Measurements from ENCODE around the gene PHYKPL.
A peak's percentile ranks its signal among the peaks of the same experiment; 100 is the strongest.
"Not testable (repeated sequence)": the region's sequence is repeated elsewhere in the genome, so short reads cannot be mapped to it uniquely, and the experiment has no call there.

The PHYKPL gene

GRCh38 chr5:178229111-178229510 lies 3.5 kb downstream of the PHYKPL start:
- peaks cover 45% of the 10 kb centered on the region for H3K4me1 ChIP-seq (ENCODE audit: control insufficient read depth, insufficient read depth, low read length)
- DNase-seq (ENCODE audit: low read depth); H3K9ac ChIP-seq (ENCODE audit: low read length); H3K4me3 ChIP-seq (ENCODE audit: low read length); H3K27me3 ChIP-seq (replicated peaks; ENCODE audit: control insufficient read depth, insufficient read depth, low read length); H3K9me3 ChIP-seq (ENCODE audit: control insufficient read depth, low read length): not testable (repeated sequence)
- peaks cover 40% of the 10 kb centered on the region for H3K36me3 ChIP-seq (ENCODE audit: control insufficient read depth, insufficient read depth, low read length, severe bottlenecking)

- Histone ChIP-seq H3K4me1 (ENCODE audit: control insufficient read depth, insufficient read depth, low read length) (peaks cover 45% of the 10 kb centered on the region), H3K36me3 (ENCODE audit: control insufficient read depth, insufficient read depth, low read length, severe bottlenecking) (peaks cover 42% of the 10 kb centered on the region), H3K9ac (ENCODE audit: low read length) (no peak overlapping the region), H3K9me3 (ENCODE audit: control insufficient read depth, low read length) (no peaks in the 10 kb centered on the region), H3K4me3 (ENCODE audit: low read length) (no peak overlapping the region), H3K27me3 (replicated peaks; ENCODE audit: control insufficient read depth, insufficient read depth, low read length) (no peaks in the 10 kb centered on the region)
- DNase-seq (ENCODE audit: low read depth) = no peak
Observed at GRCh38 chr5:178228609-178229008, 4.0 kb downstream of the PHYKPL start.

GRCh38 chr5:178227929-178228328 lies 4.7 kb downstream of the PHYKPL start:
- DNase-seq (ENCODE audit: low read depth) = no peak
- peaks cover 43% of the 10 kb centered on the region for H3K4me1 ChIP-seq (ENCODE audit: control insufficient read depth, insufficient read depth, low read length)
- no peaks in the 10 kb centered on the region for H3K9me3 ChIP-seq (ENCODE audit: control insufficient read depth, low read length)
- no peaks in the 10 kb centered on the region for H3K27me3 ChIP-seq (replicated peaks; ENCODE audit: control insufficient read depth, insufficient read depth, low read length)
- no peak overlapping the region for H3K9ac ChIP-seq (ENCODE audit: low read length)
- H3K4me3 ChIP-seq (ENCODE audit: low read length) = no peak overlapping the region
- H3K36me3 ChIP-seq (ENCODE audit: control insufficient read depth, insufficient read depth, low read length, severe bottlenecking) = peaks cover 42% of the 10 kb centered on the region

GRCh38 chr5:178227138-178227659 lies 5.4 kb downstream of the PHYKPL start:
- no peak for DNase-seq (ENCODE audit: low read depth)
- Histone ChIP-seq H3K4me3 (ENCODE audit: low read length) (no peak overlapping the region), H3K9me3 (ENCODE audit: control insufficient read depth, low read length) (no peaks in the 10 kb centered on the region), H3K9ac (ENCODE audit: low read length) (no peak overlapping the region), H3K4me1 (ENCODE audit: control insufficient read depth, insufficient read depth, low read length) (peaks cover 40% of the 10 kb centered on the region), H3K27me3 (replicated peaks; ENCODE audit: control insufficient read depth, insufficient read depth, low read length) (no peaks in the 10 kb centered on the region), H3K36me3 (ENCODE audit: control insufficient read depth, insufficient read depth, low read length, severe bottlenecking) (peaks cover 48% of the 10 kb centered on the region)

GRCh38 chr5:178225174-178225573 lies 7.4 kb downstream of the PHYKPL start:
- Histone ChIP-seq H3K9ac (ENCODE audit: low read length) (no peak overlapping the region), H3K36me3 (ENCODE audit: control insufficient read depth, insufficient read depth, low read length, severe bottlenecking) (peaks cover 68% of the 10 kb centered on the region), H3K27me3 (replicated peaks; ENCODE audit: control insufficient read depth, insufficient read depth, low read length) (no peaks in the 10 kb centered on the region), H3K4me3 (ENCODE audit: low read length) (no peak overlapping the region), H3K9me3 (ENCODE audit: control insufficient read depth, low read length) (no peaks in the 10 kb centered on the region), H3K4me1 (ENCODE audit: control insufficient read depth, insufficient read depth, low read length) (peaks cover 23% of the 10 kb centered on the region)
- no peak for DNase-seq (ENCODE audit: low read depth)

GRCh38 chr5:178224403-178224802 lies 8.2 kb downstream of the PHYKPL start:
- H3K36me3 ChIP-seq (ENCODE audit: control insufficient read depth, insufficient read depth, low read length, severe bottlenecking) = peaks cover 63% of the 10 kb centered on the region
- peaks cover 15% of the 10 kb centered on the region for H3K4me1 ChIP-seq (ENCODE audit: control insufficient read depth, insufficient read depth, low read length)
- DNase-seq (ENCODE audit: low read depth) = no peak
- H3K9me3 ChIP-seq (ENCODE audit: control insufficient read depth, low read length) = no peaks in the 10 kb centered on the region
- no peaks in the 10 kb centered on the region for H3K27me3 ChIP-seq (replicated peaks; ENCODE audit: control insufficient read depth, insufficient read depth, low read length)
- no peak overlapping the region for H3K9ac ChIP-seq (ENCODE audit: low read length)
- H3K4me3 ChIP-seq (ENCODE audit: low read length) = no peak overlapping the region

GRCh38 chr5:178223828-178224335 lies 8.7 kb downstream of the PHYKPL start:
- Histone ChIP-seq H3K9ac (ENCODE audit: low read length) (no peak overlapping the region), H3K4me1 (ENCODE audit: control insufficient read depth, insufficient read depth, low read length) (peaks cover 14% of the 10 kb centered on the region), H3K36me3 (ENCODE audit: control insufficient read depth, insufficient read depth, low read length, severe bottlenecking) (peaks cover 63% of the 10 kb centered on the region), H3K27me3 (replicated peaks; ENCODE audit: control insufficient read depth, insufficient read depth, low read length) (no peaks in the 10 kb centered on the region), H3K4me3 (ENCODE audit: low read length) (no peak overlapping the region), H3K9me3 (ENCODE audit: control insufficient read depth, low read length) (no peaks in the 10 kb centered on the region)
- no peak for DNase-seq (ENCODE audit: low read depth)

- H3K36me3 ChIP-seq (ENCODE audit: control insufficient read depth, insufficient read depth, low read length, severe bottlenecking) = peaks cover 63% of the 10 kb centered on the region
- no peak for DNase-seq (ENCODE audit: low read depth)
Observed at GRCh38 chr5:178223196-178223773, 9.3 kb downstream of the PHYKPL start.

GRCh38 chr5:178222292-178222691 lies 10.3 kb downstream of the PHYKPL start:
- no peaks in the 10 kb centered on the region for H3K27me3 ChIP-seq (replicated peaks; ENCODE audit: control insufficient read depth, insufficient read depth, low read length)
- no peak overlapping the region for H3K9ac ChIP-seq (ENCODE audit: low read length)
- H3K4me1 ChIP-seq (ENCODE audit: control insufficient read depth, insufficient read depth, low read length) = peaks cover under 1% of the 10 kb centered on the region
- H3K9me3 ChIP-seq (ENCODE audit: control insufficient read depth, low read length) = no peaks in the 10 kb centered on the region
- H3K4me3 ChIP-seq (ENCODE audit: low read length) = no peak overlapping the region
- DNase-seq (ENCODE audit: low read depth) = no peak
- peaks cover 56% of the 10 kb centered on the region for H3K36me3 ChIP-seq (ENCODE audit: control insufficient read depth, insufficient read depth, low read length, severe bottlenecking)

More at GRCh38 chr5:178223196-178223773, 9.3 kb downstream of the PHYKPL start:
- Histone ChIP-seq H3K4me3 (ENCODE audit: low read length) (no peak overlapping the region), H3K9me3 (ENCODE audit: control insufficient read depth, low read length) (no peaks in the 10 kb centered on the region), H3K4me1 (ENCODE audit: control insufficient read depth, insufficient read depth, low read length) (peaks cover 8% of the 10 kb centered on the region), H3K9ac (ENCODE audit: low read length) (no peak overlapping the region), H3K27me3 (replicated peaks; ENCODE audit: control insufficient read depth, insufficient read depth, low read length) (no peaks in the 10 kb centered on the region)

GRCh38 chr5:178221853-178222252 lies 10.7 kb downstream of the PHYKPL start:
- H3K9ac ChIP-seq (ENCODE audit: low read length) = no peak overlapping the region
- no peak for DNase-seq (ENCODE audit: low read depth)
- no peaks in the 10 kb centered on the region for H3K9me3 ChIP-seq (ENCODE audit: control insufficient read depth, low read length)
- no peak overlapping the region for H3K4me3 ChIP-seq (ENCODE audit: low read length)
- H3K4me1 ChIP-seq (ENCODE audit: control insufficient read depth, insufficient read depth, low read length) = no peaks in the 10 kb centered on the region
- no peaks in the 10 kb centered on the region for H3K27me3 ChIP-seq (replicated peaks; ENCODE audit: control insufficient read depth, insufficient read depth, low read length)
- H3K36me3 ChIP-seq (ENCODE audit: control insufficient read depth, insufficient read depth, low read length, severe bottlenecking) = peaks cover 54% of the 10 kb centered on the region

- Histone ChIP-seq H3K4me1 (ENCODE audit: control insufficient read depth, insufficient read depth, low read length) (no peaks in the 10 kb centered on the region), H3K27me3 (replicated peaks; ENCODE audit: control insufficient read depth, insufficient read depth, low read length) (no peaks in the 10 kb centered on the region), H3K9ac (ENCODE audit: low read length) (no peak overlapping the region), H3K36me3 (ENCODE audit: control insufficient read depth, insufficient read depth, low read length, severe bottlenecking) (peaks cover 56% of the 10 kb centered on the region), H3K9me3 (ENCODE audit: control insufficient read depth, low read length) (no peaks in the 10 kb centered on the region), H3K4me3 (ENCODE audit: low read length) (no peak overlapping the region)
- no peak for DNase-seq (ENCODE audit: low read depth)
Observed at GRCh38 chr5:178221282-178221681, 11.3 kb downstream of the PHYKPL start.

GRCh38 chr5:178218827-178219226 lies 13.8 kb downstream of the PHYKPL start:
- no peaks in the 10 kb centered on the region for H3K27me3 ChIP-seq (replicated peaks; ENCODE audit: control insufficient read depth, insufficient read depth, low read length)
- no peaks in the 10 kb centered on the region for H3K4me1 ChIP-seq (ENCODE audit: control insufficient read depth, insufficient read depth, low read length)
- peak; percentile 47 for DNase-seq (ENCODE audit: low read depth)
- H3K4me3 ChIP-seq (ENCODE audit: low read length) = no peak overlapping the region
- no peaks in the 10 kb centered on the region for H3K9me3 ChIP-seq (ENCODE audit: control insufficient read depth, low read length)
- peaks cover 72% of the 10 kb centered on the region for H3K36me3 ChIP-seq (ENCODE audit: control insufficient read depth, insufficient read depth, low read length, severe bottlenecking)
- no peak overlapping the region for H3K9ac ChIP-seq (ENCODE audit: low read length)
